HEK293 (cell line): ENCODE measurements around the gene PINLYP.

Source experiments
- GLI4 ChIP-seq: fragments of 450-650 bp; formaldehyde crosslinking; IDR thresholded peaks from 2 replicates; pipeline ENCODE4 v1.5.1; 2016; ENCODE audit warnings: missing biosample characterization, missing genetic modification characterization
- HOXC10 ChIP-seq: sonication (generic); formaldehyde crosslinking; IDR thresholded peaks from 2 replicates; pipeline ENCODE4 v1.8.1; 2023; ENCODE audit warnings: mild to moderate bottlenecking, missing genetic modification reagents
- KLF7 ChIP-seq: fragments of 450-650 bp; formaldehyde crosslinking; IDR thresholded peaks from 2 replicates; pipeline ENCODE4 v1.5.1; 2016; ENCODE audit warnings: missing biosample characterization, missing genetic modification characterization, borderline replicate concordance
- KLF8 ChIP-seq: fragments of 450-650 bp; formaldehyde crosslinking; IDR thresholded peaks from 2 replicates; pipeline ENCODE4 v1.5.1; 2016; ENCODE audit warnings: missing biosample characterization, missing genetic modification characterization
- KLF9 ChIP-seq: fragments of 450-650 bp; formaldehyde crosslinking; IDR thresholded peaks from 2 replicates; pipeline ENCODE4 v1.5.1; 2016; ENCODE audit warnings: missing biosample characterization, missing genetic modification characterization, low read depth
- MYNN ChIP-seq: fragments of 450-650 bp; formaldehyde crosslinking; IDR thresholded peaks from 2 replicates; pipeline ENCODE4 v1.5.1; 2016; ENCODE audit warnings: missing biosample characterization, missing genetic modification characterization, borderline replicate concordance
- PBX3 ChIP-seq: sonication (generic); formaldehyde crosslinking; IDR thresholded peaks from 2 replicates; pipeline ENCODE4 v1.8.1; 2022; ENCODE audit warnings: mild to moderate bottlenecking, moderate library complexity, missing genetic modification reagents
- PRDM10 ChIP-seq: fragments of 450-650 bp; formaldehyde crosslinking; IDR thresholded peaks from 2 replicates; pipeline ENCODE4 v1.5.1; 2016; ENCODE audit warnings: missing biosample characterization, missing genetic modification characterization
- PRDM4 ChIP-seq: fragments of 450-650 bp; formaldehyde crosslinking; IDR thresholded peaks from 2 replicates; pipeline ENCODE4 v1.5.1; 2017; ENCODE audit warnings: missing biosample characterization, missing genetic modification characterization
- REPIN1 ChIP-seq: fragments of 450-650 bp; formaldehyde crosslinking; IDR thresholded peaks from 2 replicates; pipeline ENCODE4 v1.5.1; 2017; ENCODE audit warnings: missing biosample characterization, missing genetic modification characterization, low read depth
- SP7 ChIP-seq: fragments of 450-650 bp; formaldehyde crosslinking; IDR thresholded peaks from 2 replicates; pipeline ENCODE4 v1.5.1; 2016; ENCODE audit warnings: missing biosample characterization, missing genetic modification characterization
- ZNF140 ChIP-seq: fragments of 450-650 bp; formaldehyde crosslinking; IDR thresholded peaks from 2 replicates; pipeline ENCODE4 v1.5.1; 2016; ENCODE audit warnings: missing biosample characterization, missing genetic modification characterization
- ZNF248 ChIP-seq: fragments of 450-650 bp; formaldehyde crosslinking; IDR thresholded peaks from 2 replicates; pipeline ENCODE4 v1.5.1; 2017; ENCODE audit warnings: missing biosample characterization, missing genetic modification characterization
- ZNF324 ChIP-seq: fragments of 450-650 bp; formaldehyde crosslinking; IDR thresholded peaks from 2 replicates; pipeline ENCODE4 v1.5.1; 2016; ENCODE audit warnings: missing biosample characterization, missing genetic modification characterization
- ZNF398 ChIP-seq: fragments of 450-650 bp; formaldehyde crosslinking; IDR thresholded peaks from 2 replicates; pipeline ENCODE4 v1.5.1; 2017; ENCODE audit warnings: missing biosample characterization, missing genetic modification characterization
- ZNF404 ChIP-seq: fragments of 450-650 bp; formaldehyde crosslinking; IDR thresholded peaks from 2 replicates; pipeline ENCODE4 v1.5.1; 2017; ENCODE audit warnings: missing biosample characterization, missing genetic modification characterization
- ZNF433 ChIP-seq: fragments of 450-650 bp; formaldehyde crosslinking; IDR thresholded peaks from 2 replicates; pipeline ENCODE4 v1.5.1; 2016; ENCODE audit warnings: missing biosample characterization, missing genetic modification characterization, low read depth
- ZNF549 ChIP-seq: fragments of 450-650 bp; IDR thresholded peaks from 2 replicates; pipeline ENCODE4 v1.5.1; 2018; ENCODE audit warnings: missing biosample characterization, missing genetic modification characterization, mild to moderate bottlenecking, inconsistent platforms, moderate library complexity
- ZNF558 ChIP-seq: fragments of 450-650 bp; formaldehyde crosslinking; IDR thresholded peaks from 2 replicates; pipeline ENCODE4 v1.5.1; 2016; ENCODE audit warnings: missing biosample characterization, missing genetic modification characterization
- ZNF654 ChIP-seq: fragments of 450-650 bp; formaldehyde crosslinking; IDR thresholded peaks from 2 replicates; pipeline ENCODE4 v1.5.1; 2016; ENCODE audit warnings: low read depth, missing biosample characterization, missing genetic modification characterization
- ZNF664 ChIP-seq: fragments of 450-650 bp; formaldehyde crosslinking; IDR thresholded peaks from 2 replicates; pipeline ENCODE4 v1.5.1; 2016; ENCODE audit warnings: missing biosample characterization, missing genetic modification characterization
- ZNF704 ChIP-seq: fragments of 450-650 bp; formaldehyde crosslinking; IDR thresholded peaks from 2 replicates; pipeline ENCODE4 v1.5.1; 2016; ENCODE audit warnings: missing biosample characterization, missing genetic modification characterization
- ZNF707 ChIP-seq: fragments of 450-650 bp; formaldehyde crosslinking; IDR thresholded peaks from 2 replicates; pipeline ENCODE4 v1.5.1; 2016; ENCODE audit warnings: missing biosample characterization, missing genetic modification characterization
- ZSCAN23 ChIP-seq: fragments of 450-650 bp; formaldehyde crosslinking; IDR thresholded peaks from 2 replicates; pipeline ENCODE4 v1.5.1; 2016; ENCODE audit warnings: missing biosample characterization, missing genetic modification characterization
- TF ChIP-seq, protein P1 (sequence below): fragments of 450-650 bp; formaldehyde crosslinking; IDR thresholded peaks from 2 replicates; pipeline ENCODE4 v1.5.1; 2016; ENCODE audit warnings: missing biosample characterization, missing genetic modification characterization
- TF ChIP-seq, protein P2 (sequence below): fragments of 450-650 bp; formaldehyde crosslinking; IDR thresholded peaks from 2 replicates; pipeline ENCODE4 v1.5.1; 2017; ENCODE audit warnings: missing biosample characterization, missing genetic modification characterization

PINLYP gene

DNA sequence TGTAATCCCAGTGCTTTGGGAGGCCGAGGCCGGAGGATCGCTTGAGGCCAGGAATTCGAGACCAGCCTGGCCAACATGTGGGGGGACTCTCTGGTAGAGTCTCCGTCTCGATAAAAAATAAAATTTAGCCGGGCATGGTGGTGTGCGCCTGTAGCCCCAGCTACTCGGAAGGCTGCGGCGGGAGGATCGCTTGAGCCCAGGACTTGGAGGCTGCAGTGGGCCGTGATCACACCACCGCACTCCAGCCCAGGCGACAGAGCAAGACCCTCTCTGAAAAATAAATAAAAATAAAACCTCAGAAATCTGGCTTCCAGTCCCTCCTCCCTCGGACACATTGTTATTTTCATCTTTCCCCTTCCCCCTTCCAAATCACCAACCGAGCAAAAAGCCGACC, 20.0 kb downstream of the PINLYP start (continued):
- TF ChIP-seq ZNF398 (tag by site-specific recombination) (no peak), HOXC10 (CRISPR knock-in tag) (no peak), ZNF549 (tag by site-specific recombination) (no peak), ZNF558 (tag by site-specific recombination) (no peak), ZNF324 (tag by site-specific recombination) (peak; percentile 59), KLF7 (no peak; the same call in 1 of the 2 replicates), ZNF704 (tag by site-specific recombination) (no peak), REPIN1 (tag by site-specific recombination) (0 out of 2 replicates have a peak, but pooled peaks have one; percentile 74), ZNF140 (tag by site-specific recombination) (no peak), ZNF664 (no peak; the same call in 1 of the 2 replicates), ZNF248 (tag by site-specific recombination) (no peak; the same call in 1 of the 2 replicates), PBX3 (no peak), GLI4 (tag by site-specific recombination) (no peak), ZNF707 (tag by site-specific recombination) (no peak), ZNF433 (tag by site-specific recombination) (no peak), ZNF654 (tag by site-specific recombination) (no peak), PRDM4 (tag by site-specific recombination) (no peak), KLF9 (tag by site-specific recombination) (no peak), PRDM10 (tag by site-specific recombination) (no peak; the same call in 1 of the 2 replicates), ZNF404 (tag by site-specific recombination) (no peak), MYNN (tag by site-specific recombination) (no peak), KLF8 (no peak), ZSCAN23 (0 out of 2 replicates have a peak, but pooled peaks have one; percentile 16), SP7 (no peak)
- TF ChIP-seq, protein P1, sequence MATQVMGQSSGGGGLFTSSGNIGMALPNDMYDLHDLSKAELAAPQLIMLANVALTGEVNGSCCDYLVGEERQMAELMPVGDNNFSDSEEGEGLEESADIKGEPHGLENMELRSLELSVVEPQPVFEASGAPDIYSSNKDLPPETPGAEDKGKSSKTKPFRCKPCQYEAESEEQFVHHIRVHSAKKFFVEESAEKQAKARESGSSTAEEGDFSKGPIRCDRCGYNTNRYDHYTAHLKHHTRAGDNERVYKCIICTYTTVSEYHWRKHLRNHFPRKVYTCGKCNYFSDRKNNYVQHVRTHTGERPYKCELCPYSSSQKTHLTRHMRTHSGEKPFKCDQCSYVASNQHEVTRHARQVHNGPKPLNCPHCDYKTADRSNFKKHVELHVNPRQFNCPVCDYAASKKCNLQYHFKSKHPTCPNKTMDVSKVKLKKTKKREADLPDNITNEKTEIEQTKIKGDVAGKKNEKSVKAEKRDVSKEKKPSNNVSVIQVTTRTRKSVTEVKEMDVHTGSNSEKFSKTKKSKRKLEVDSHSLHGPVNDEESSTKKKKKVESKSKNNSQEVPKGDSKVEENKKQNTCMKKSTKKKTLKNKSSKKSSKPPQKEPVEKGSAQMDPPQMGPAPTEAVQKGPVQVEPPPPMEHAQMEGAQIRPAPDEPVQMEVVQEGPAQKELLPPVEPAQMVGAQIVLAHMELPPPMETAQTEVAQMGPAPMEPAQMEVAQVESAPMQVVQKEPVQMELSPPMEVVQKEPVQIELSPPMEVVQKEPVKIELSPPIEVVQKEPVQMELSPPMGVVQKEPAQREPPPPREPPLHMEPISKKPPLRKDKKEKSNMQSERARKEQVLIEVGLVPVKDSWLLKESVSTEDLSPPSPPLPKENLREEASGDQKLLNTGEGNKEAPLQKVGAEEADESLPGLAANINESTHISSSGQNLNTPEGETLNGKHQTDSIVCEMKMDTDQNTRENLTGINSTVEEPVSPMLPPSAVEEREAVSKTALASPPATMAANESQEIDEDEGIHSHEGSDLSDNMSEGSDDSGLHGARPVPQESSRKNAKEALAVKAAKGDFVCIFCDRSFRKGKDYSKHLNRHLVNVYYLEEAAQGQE (tag by site-specific recombination): peak; percentile 20; the same call in 1 of the 2 replicates
- TF ChIP-seq, protein P2, sequence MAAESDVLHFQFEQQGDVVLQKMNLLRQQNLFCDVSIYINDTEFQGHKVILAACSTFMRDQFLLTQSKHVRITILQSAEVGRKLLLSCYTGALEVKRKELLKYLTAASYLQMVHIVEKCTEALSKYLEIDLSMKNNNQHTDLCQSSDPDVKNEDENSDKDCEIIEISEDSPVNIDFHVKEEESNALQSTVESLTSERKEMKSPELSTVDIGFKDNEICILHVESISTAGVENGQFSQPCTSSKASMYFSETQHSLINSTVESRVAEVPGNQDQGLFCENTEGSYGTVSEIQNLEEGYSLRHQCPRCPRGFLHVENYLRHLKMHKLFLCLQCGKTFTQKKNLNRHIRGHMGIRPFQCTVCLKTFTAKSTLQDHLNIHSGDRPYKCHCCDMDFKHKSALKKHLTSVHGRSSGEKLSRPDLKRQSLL (tag by site-specific recombination): no peak
